ENCODE measurements around the gene GLP1R. TPM values are rescaled to one million over a fixed set of nuclear protein-coding genes. Genes with fewer than 3 reads are reported as not detected.

The GLP1R gene
- total and polyA plus RNA-seq, 2 of the 4 experiments (the other 2 are of a cell fraction): not detected

GRCh38 chr6:39062014-39062740 lies 13.6 kb downstream of the GLP1R start:
- no peak for TF ChIP-seq RCOR1 (IDR thresholded peaks at IDR 0.05; ENCODE audit: insufficient replicate concordance, low read length)
- dilution Hi-C loops (cut with HindIII; ENCODE audit: low sequenced_read_pairs, unreplicated experiment): no loop called here
- BruUV-seq (replicated peaks): no TSS peak
- no peak overlapping the region for H3K9ac ChIP-seq (ENCODE audit: low read depth, low read length)
- H2BK120ac ChIP-seq (ENCODE audit: low read depth, low read length): no peak overlapping the region
- WGBS, 2 experiments (ENCODE audit: extremely low coverage in 2 of 2, insufficient read length in 1 of 2): 80% methylated on average over 1 of the region's 10 CpGs; no CpG with 5 or more reads in 1 of the 2 experiments
- no peaks in the 10 kb centered on the region for H3K9me3 ChIP-seq (ENCODE audit: control insufficient read depth, insufficient read depth, low read length)
- H3K18ac ChIP-seq (ENCODE audit: low read depth, low read length): no peak overlapping the region
- ChIA-PET CTCF (no interaction called here), POLR2A (ENCODE audit: unreplicated experiment) (no interaction called here)
- H2BK5ac ChIP-seq (ENCODE audit: low read depth, low read length, poor library complexity, severe bottlenecking): no peak overlapping the region
- H3K27ac ChIP-seq (ENCODE audit: insufficient read depth, low read length): no peak overlapping the region
- no peak overlapping the region for H3K56ac ChIP-seq (ENCODE audit: extremely low read depth, insufficient read depth, low read length)
- ATAC-seq (ENCODE audit: low read depth) (no peak), DNase-seq (no peak)
- intact Hi-C loops (cut with micrococcal nuclease): no loop called here
- H4K5ac ChIP-seq (ENCODE audit: low read depth, low read length): no peak overlapping the region
- no peaks in the 10 kb centered on the region for H3K9me1 ChIP-seq (ENCODE audit: insufficient read depth, low read length)
- no peak overlapping the region for H3K14ac ChIP-seq (replicated peaks; ENCODE audit: low read depth, low read length)
- H2AFZ ChIP-seq (replicated peaks; ENCODE audit: low read length, poor library complexity): no peak overlapping the region
- no peaks in the 10 kb centered on the region for H4K20me1 ChIP-seq (ENCODE audit: insufficient read depth, low read length)
- H2AK9ac ChIP-seq (replicated peaks; ENCODE audit: low read depth, low read length, poor library complexity): no peak overlapping the region
- peaks cover 14% of the 10 kb centered on the region for H3K27me3 ChIP-seq (ENCODE audit: control insufficient read depth, insufficient read depth, low read length)
- H2BK20ac ChIP-seq (ENCODE audit: low read depth, low read length): no peak overlapping the region
- H3K79me1 ChIP-seq (ENCODE audit: low read depth in 1 of 2, low read length in 2 of 2): no peaks in the 10 kb centered on the region
- no peak overlapping the region for H3K4me3 ChIP-seq (ENCODE audit: insufficient read depth, low read depth, low read length)
- no peak overlapping the region for H4K91ac ChIP-seq (ENCODE audit: insufficient read depth, low read depth, low read length)
- in situ Hi-C loops (cut with MboI; ENCODE audit: low sequenced_read_pairs): no loop called here
- H2BK15ac ChIP-seq (ENCODE audit: low read depth, low read length): no peak overlapping the region
- no peak overlapping the region for H2AK5ac ChIP-seq (ENCODE audit: low read depth, low read length)
- no peak overlapping the region for H3K4me2 ChIP-seq (ENCODE audit: low read depth, low read length)
- no peaks in the 10 kb centered on the region for H3K4me1 ChIP-seq (ENCODE audit: control insufficient read depth, insufficient read depth, low read length)
- no peak overlapping the region for H3K4ac ChIP-seq (ENCODE audit: low read depth, low read length)
- H3K23ac ChIP-seq (ENCODE audit: low read depth, low read length): no peak overlapping the region
- no peak overlapping the region for H4K8ac ChIP-seq (ENCODE audit: low read depth in 2 of 2, low read length in 2 of 2)
- H3K36me3 ChIP-seq (ENCODE audit: control insufficient read depth, insufficient read depth, low read length): no peaks in the 10 kb centered on the region
